ENCODE data around the gene METTL17. TPM values are rescaled to one million over a fixed set of nuclear protein-coding genes. Genes with fewer than 3 reads are reported as not detected.

Gene METTL17
- total and polyA plus RNA-seq, 2 of the 8 experiments (the other 6 are each of a cell fraction or from before 2014, with no cell fraction given), result 73.8 to 138 TPM

GRCh38 chr14:20976291-20976690, 13.5 kb upstream of the METTL17 start:
- Histone ChIP-seq H3K14ac (ENCODE audit: insufficient read length) (no peak overlapping the region), H3K18ac (ENCODE audit: extremely low read depth, low read length) (no peak overlapping the region), H3K9me3 (ENCODE audit: insufficient read depth in 2 of 2, low read depth in 1 of 2, low read length in 1 of 2) (no peaks in the 10 kb centered on the region), H3K4me1 (replicated peaks in 1 of 4; ENCODE audit: control insufficient read depth in 3 of 4, insufficient read depth in 4 of 4, low read length in 3 of 4) (peaks cover 0 to 2% (median under 1%) of the 10 kb centered on the region in 4 experiments; a peak in 2 of 7 replicates), H2BK20ac (ENCODE audit: low read length) (no peak overlapping the region), H2AK5ac (ENCODE audit: low read depth, low read length) (no peak overlapping the region), H3K4me2 (ENCODE audit: insufficient read depth in 1 of 2, low read depth in 2 of 2, low read length in 2 of 2) (no peak overlapping the region), H3K23me2 (ENCODE audit: low read depth, low read length) (no peaks in the 10 kb centered on the region), H2BK15ac (ENCODE audit: low read length) (no peak overlapping the region), H4K8ac (ENCODE audit: extremely low read depth, insufficient read depth, low read length) (no peak overlapping the region), H3K23ac (ENCODE audit: insufficient read length) (no peak overlapping the region), H3K79me1 (ENCODE audit: low read depth, low read length) (no peaks in the 10 kb centered on the region), H4K5ac (ENCODE audit: insufficient read length, low read depth, low read length) (no peak overlapping the region), H3K56ac (replicated peaks; ENCODE audit: insufficient read length, low read depth, low read length) (no peak overlapping the region), H3K4me3 (ENCODE audit: extremely low read depth in 1 of 4, insufficient read depth in 2 of 4, low read depth in 3 of 4, low read length in 4 of 4) (no peak overlapping the region), H3K27me3 (replicated peaks in 1 of 4; ENCODE audit: control insufficient read depth in 3 of 4, extremely low read depth in 1 of 4, insufficient read depth in 3 of 4, low read length in 3 of 4) (peaks cover 0 to 5% (median 1%) of the 10 kb centered on the region in 4 experiments; a peak in 2 of 7 replicates), H3K79me2 (ENCODE audit: control insufficient read depth in 1 of 2, insufficient read depth in 2 of 2, low read length in 2 of 2) (no peaks in the 10 kb centered on the region), H4K20me1 (replicated peaks in 1 of 2; ENCODE audit: control insufficient read depth in 1 of 2, insufficient read depth in 2 of 2, low read length in 2 of 2) (no peaks in the 10 kb centered on the region), H2BK120ac (replicated peaks; ENCODE audit: low read depth, low read length) (no peak overlapping the region), H3K4ac (replicated peaks; ENCODE audit: insufficient read length, low read depth, low read length) (no peak overlapping the region), H2BK12ac (ENCODE audit: low read depth, low read length) (no peak overlapping the region), H2BK5ac (ENCODE audit: low read depth, low read length) (no peak overlapping the region), H2AFZ (ENCODE audit: low read length) (no peak overlapping the region), H3K36me3 (ENCODE audit: control insufficient read depth in 2 of 4, insufficient read depth in 4 of 4, low read length in 3 of 4) (no peaks in the 10 kb centered on the region), H3K27ac (ENCODE audit: low read depth, low read length) (no peak overlapping the region), H3K9ac (replicated peaks in 1 of 4; ENCODE audit: extremely low read depth in 1 of 4, low read depth in 3 of 4, low read length in 3 of 4) (no peak overlapping the region), H4K91ac (replicated peaks; ENCODE audit: insufficient read length, low read length) (no peak overlapping the region)
- DNase-seq (ENCODE audit: low read depth in 1 of 2, low spot score in 2 of 2), result no peak
- WGBS, 2 experiments (ENCODE audit: extremely low coverage in 1 of 2, insufficient coverage in 1 of 2, insufficient read length in 1 of 2, insufficient replicate concordance in 2 of 2, low coverage in 1 of 2, low lambda C conversion rate in 2 of 2, missing lambda C conversion rate in 1 of 2), result 89% methylated on average over 1 of the region's 1 CpG; no CpG with 5 or more reads in 1 of the 2 experiments
- CTCF ChIA-PET (ENCODE audit: partially characterized antibody), result no interaction called here
- POLR2A ChIA-PET (ENCODE audit: partially characterized antibody), result no interaction called here
- TF ChIP-seq POLR2A (IDR thresholded peaks at IDR 0.05; ENCODE audit: control extremely low read depth in 1 of 2, low read depth in 2 of 2, low read length in 2 of 2) (no peak), BCL11A (IDR thresholded peaks at IDR 0.05; ENCODE audit: low read depth in 2 of 2, low read length in 2 of 2) (no peak)
- no peak for FAIRE-seq
